ENCODE results near the gene GRIP2.

GRIP2 gene

DNA sequence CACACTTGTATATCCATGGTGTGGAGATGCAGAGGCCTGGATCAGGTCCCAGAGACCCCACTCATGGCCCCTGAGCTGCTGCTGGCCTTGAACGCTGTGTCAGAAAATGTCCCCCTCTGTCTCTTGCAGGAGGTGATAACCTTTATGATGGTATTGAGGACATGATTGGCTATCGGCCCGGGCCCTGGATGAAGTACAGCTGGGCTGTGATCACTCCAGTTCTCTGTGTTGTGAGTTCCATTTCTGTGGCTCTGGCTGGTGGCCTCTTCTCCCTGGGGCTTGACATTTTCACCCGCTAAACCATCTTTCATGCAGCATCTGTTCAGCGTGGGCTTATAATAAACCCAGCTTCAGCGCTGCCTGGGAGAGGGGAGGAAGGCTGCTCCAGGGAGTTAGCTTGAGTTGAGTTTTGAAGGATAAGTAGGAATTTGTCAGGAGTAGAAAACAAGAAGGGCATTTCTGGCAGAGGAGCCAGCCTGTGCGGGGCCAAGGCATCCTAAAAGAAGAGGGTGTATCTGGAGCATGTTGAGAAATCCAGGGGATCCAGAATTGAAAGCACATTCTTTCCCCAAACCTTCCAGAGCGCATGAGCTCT, 61.1 kb downstream of the GRIP2 start:
- TF ChIP-seq CTCF (IDR thresholded peaks at IDR 0.05; ENCODE audit: control extremely low read depth, extremely low read depth, low read depth, missing control alignments) = no peak
- CTCF ChIA-PET = interaction anchor here (1.0 to 2.0 kb wide), 4 partner anchors 12 to 275 kb away, joined by 3 to 8 read pairs (median 4); no protein-coding TSS in a partner anchor
- no peak for DNase-seq (ENCODE audit: extremely low spot score)
- POLR2A ChIA-PET = no interaction called here

DNA sequence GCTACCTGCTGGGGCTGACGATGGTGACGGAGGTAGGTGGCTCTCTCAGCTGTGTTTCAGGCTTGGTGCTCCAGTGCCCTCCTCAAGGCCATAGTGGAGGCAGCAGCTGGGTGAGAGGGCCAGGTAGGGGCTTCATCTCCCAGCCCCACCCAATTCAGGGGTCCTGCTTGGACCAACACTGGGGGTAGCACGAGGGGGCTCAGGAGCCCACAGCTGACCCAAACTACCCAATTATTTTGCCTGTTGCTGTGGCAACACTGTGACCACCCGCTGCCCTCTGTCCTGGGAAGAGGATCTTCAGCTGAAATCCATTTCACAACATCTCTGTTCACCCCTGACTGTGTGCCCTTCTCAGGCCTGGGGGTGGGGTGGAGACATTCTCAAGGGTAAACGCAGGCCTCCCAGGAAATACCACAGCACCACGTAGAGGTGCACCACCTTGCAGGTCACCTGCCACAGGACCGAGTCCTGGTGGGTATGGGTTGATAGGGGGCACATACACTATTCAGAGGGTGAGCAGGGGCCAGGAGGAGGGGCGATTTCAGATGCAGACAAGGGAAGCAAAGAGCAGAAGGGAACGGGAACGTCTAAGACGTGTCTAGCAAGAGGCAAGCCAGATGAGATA, 62.7 kb downstream of the GRIP2 start:
- ChIA-PET CTCF (interaction anchor here (0.8 to 2.0 kb wide), 3 partner anchors 10 to 274 kb away, joined by 4 to 8 read pairs (median 6); no protein-coding TSS in a partner anchor), POLR2A (no interaction called here)
- no peak for TF ChIP-seq CTCF (IDR thresholded peaks at IDR 0.05; ENCODE audit: control extremely low read depth, extremely low read depth, low read depth, missing control alignments)
- no peak for DNase-seq (ENCODE audit: extremely low spot score)

GRCh38 chr3:14476583-14477265, 63.4 kb downstream of the GRIP2 start:
- ChIA-PET CTCF (interaction anchor here (0.7 to 2.0 kb wide), 6 partner anchors 9 to 273 kb away, joined by 3 to 7 read pairs (median 4); no protein-coding TSS in a partner anchor), POLR2A (no interaction called here)
- DNase-seq (ENCODE audit: extremely low spot score) = no peak
- TF ChIP-seq CTCF (IDR thresholded peaks at IDR 0.05; ENCODE audit: control extremely low read depth, extremely low read depth, low read depth, missing control alignments) = no peak

- DNase-seq (ENCODE audit: extremely low spot score) = no peak
- no peak for TF ChIP-seq CTCF (IDR thresholded peaks at IDR 0.05; ENCODE audit: control extremely low read depth, extremely low read depth, low read depth, missing control alignments)
- ChIA-PET CTCF (interaction anchor here (1.0 to 2.0 kb wide), 6 partner anchors 9 to 272 kb away, joined by 3 to 7 read pairs (median 4); no protein-coding TSS in a partner anchor), POLR2A (no interaction called here)
These were observed 64.5 kb downstream of the GRIP2 start for GRCh38 chr3:14475621-14476020.

- ChIA-PET CTCF (interaction anchor here (1.7 to 2.0 kb wide), 3 partner anchors 8 to 15 kb away, joined by 4 to 7 read pairs (median 5); no protein-coding TSS in a partner anchor), POLR2A (no interaction called here)
- TF ChIP-seq CTCF (IDR thresholded peaks at IDR 0.05; ENCODE audit: control extremely low read depth, extremely low read depth, low read depth, missing control alignments) = no peak
- DNase-seq (ENCODE audit: extremely low spot score) = no peak
These were observed 65.6 kb downstream of the GRIP2 start for GRCh38 chr3:14474363-14475081.

DNA sequence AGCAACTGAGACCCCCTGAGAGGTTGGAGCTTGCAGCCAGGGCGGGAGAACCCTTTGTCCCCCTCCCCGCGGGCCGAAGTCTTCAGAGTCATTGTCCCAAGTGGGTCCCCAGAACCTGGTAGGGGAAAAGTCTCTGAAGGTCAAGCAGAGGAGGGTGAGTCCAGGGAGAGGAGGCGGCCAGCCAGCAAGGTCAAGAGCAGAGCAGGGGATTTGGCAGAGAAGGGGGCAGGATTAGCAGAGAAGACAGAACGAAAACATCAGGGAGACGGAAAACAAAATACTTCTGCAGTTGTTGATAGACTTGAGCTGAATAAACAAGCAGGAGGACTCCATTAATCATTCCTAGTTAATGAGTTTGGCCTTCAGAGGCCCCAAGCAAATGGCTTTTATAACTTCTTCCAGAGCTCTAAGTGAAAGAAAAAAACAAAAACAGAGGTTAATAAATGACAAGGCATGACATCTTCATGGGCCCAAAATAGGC, 66.7 kb downstream of the GRIP2 start:
- no peak for DNase-seq (ENCODE audit: extremely low spot score)
- CTCF ChIA-PET = interaction anchor here (3.1 kb wide), 1 partner anchor 270 kb away, joined by 9 read pairs; no protein-coding TSS in a partner anchor
- POLR2A ChIA-PET = no interaction called here
- no peak for TF ChIP-seq CTCF (IDR thresholded peaks at IDR 0.05; ENCODE audit: control extremely low read depth, extremely low read depth, low read depth, missing control alignments)
